Measurements from ENCODE around the gene ERBB3.

Gene ERBB3

GRCh38 chr12:56137853-56138571 lies 58.0 kb downstream of the ERBB3 start:
- no peaks in the 10 kb centered on the region for H3K27me3 ChIP-seq (ENCODE audit: insufficient read depth, low read length, poor library complexity)
- H3K4me1 ChIP-seq (ENCODE audit: insufficient read depth, low read length) = no peaks in the 10 kb centered on the region; the same call in 1 of the 2 replicates

GRCh38 chr12:56141946-56142784 lies 62.2 kb downstream of the ERBB3 start:
- H3K9me3 ChIP-seq (ENCODE audit: insufficient read depth, low read length, severe bottlenecking) = no peaks in the 10 kb centered on the region
- H3K4me3 ChIP-seq (ENCODE audit: low read depth in 1 of 2, low read length in 2 of 2) = no peak overlapping the region
- H3K4me1 ChIP-seq (ENCODE audit: insufficient read depth, low read length) = no peaks in the 10 kb centered on the region; the same call in 1 of the 2 replicates
- no peak overlapping the region for H2AFZ ChIP-seq (ENCODE audit: low read depth, low read length)
- ATAC-seq (ENCODE audit: insufficient read depth, low read depth) (no peak; the same call in 2 of the 3 replicates), DNase-seq (no peak)
- no peaks in the 10 kb centered on the region for H4K20me1 ChIP-seq (ENCODE audit: insufficient read depth, low read length)
- no peak overlapping the region for H3K4me2 ChIP-seq (ENCODE audit: insufficient read depth, low read length)
- H3K27me3 ChIP-seq (ENCODE audit: insufficient read depth, low read length, poor library complexity) = no peaks in the 10 kb centered on the region
- no peak overlapping the region for H3K27ac ChIP-seq (ENCODE audit: low read length)
- TF ChIP-seq CTCF (IDR thresholded peaks at IDR 0.05; ENCODE audit: borderline replicate concordance, extremely low read depth, low read length, poor library complexity, severe bottlenecking) (no peak), EZH2 (IDR thresholded peaks at IDR 0.05; ENCODE audit: borderline replicate concordance, low read depth, low read length, severe bottlenecking) (no peak)
- H3K36me3 ChIP-seq (ENCODE audit: insufficient read depth, low read length) = peaks cover 72% of the 10 kb centered on the region
- no peaks in the 10 kb centered on the region for H3K79me2 ChIP-seq (ENCODE audit: insufficient read depth, low read length)
- no peak overlapping the region for H3K9ac ChIP-seq (ENCODE audit: low read depth, low read length)

More at GRCh38 chr12:56137853-56138571, 58.0 kb downstream of the ERBB3 start:
- no peak overlapping the region for H3K27ac ChIP-seq (ENCODE audit: low read length)
- DNase-seq (no peak), ATAC-seq (ENCODE audit: insufficient read depth, low read depth) (no peak)
- H3K36me3 ChIP-seq (ENCODE audit: insufficient read depth, low read length) = peaks cover 73% of the 10 kb centered on the region
- H3K79me2 ChIP-seq (ENCODE audit: insufficient read depth, low read length) = no peaks in the 10 kb centered on the region
- no peak overlapping the region for H2AFZ ChIP-seq (ENCODE audit: low read depth, low read length)
- no peaks in the 10 kb centered on the region for H3K9me3 ChIP-seq (ENCODE audit: insufficient read depth, low read length, severe bottlenecking)
- no peak overlapping the region for H3K4me2 ChIP-seq (ENCODE audit: insufficient read depth, low read length)
- no peak overlapping the region for H3K9ac ChIP-seq (ENCODE audit: low read depth, low read length)
- H4K20me1 ChIP-seq (ENCODE audit: insufficient read depth, low read length) = no peaks in the 10 kb centered on the region
- no peak overlapping the region for H3K4me3 ChIP-seq (ENCODE audit: low read depth in 1 of 2, low read length in 2 of 2)
- no peak for TF ChIP-seq CTCF (IDR thresholded peaks at IDR 0.05; ENCODE audit: borderline replicate concordance, extremely low read depth, low read length, poor library complexity, severe bottlenecking)
- no peak for TF ChIP-seq EZH2 (IDR thresholded peaks at IDR 0.05; ENCODE audit: borderline replicate concordance, low read depth, low read length, severe bottlenecking)

- Histone ChIP-seq H3K4me3 (ENCODE audit: low read depth in 1 of 2, low read length in 2 of 2) (no peak overlapping the region), H3K79me2 (ENCODE audit: insufficient read depth, low read length) (no peaks in the 10 kb centered on the region), H3K9me3 (ENCODE audit: insufficient read depth, low read length, severe bottlenecking) (no peaks in the 10 kb centered on the region), H3K9ac (ENCODE audit: low read depth, low read length) (no peak overlapping the region), H3K4me2 (ENCODE audit: insufficient read depth, low read length) (no peak overlapping the region), H2AFZ (ENCODE audit: low read depth, low read length) (no peak overlapping the region), H3K27ac (ENCODE audit: low read length) (no peak overlapping the region), H3K27me3 (ENCODE audit: insufficient read depth, low read length, poor library complexity) (no peaks in the 10 kb centered on the region), H3K4me1 (ENCODE audit: insufficient read depth, low read length) (no peaks in the 10 kb centered on the region; the same call in 1 of the 2 replicates), H3K36me3 (ENCODE audit: insufficient read depth, low read length) (peaks cover 62% of the 10 kb centered on the region), H4K20me1 (ENCODE audit: insufficient read depth, low read length) (no peaks in the 10 kb centered on the region)
- DNase-seq (no peak), ATAC-seq (ENCODE audit: insufficient read depth, low read depth) (no peak)
- TF ChIP-seq CTCF (IDR thresholded peaks at IDR 0.05; ENCODE audit: borderline replicate concordance, extremely low read depth, low read length, poor library complexity, severe bottlenecking) = no peak
Measured at GRCh38 chr12:56143217-56143616, 63.3 kb downstream of the ERBB3 start.
